Measurements from ENCODE around the gene HNRNPUL1. TPM values are rescaled to one million over a fixed set of nuclear protein-coding genes. Genes with fewer than 3 reads are reported as not detected.

The HNRNPUL1 gene
- total RNA-seq, 4 donors from 2014 or later = 140 to 213 (median 188) TPM

- no peak for DNase-seq (ENCODE audit: low spot score in 2 of 2)
- Histone ChIP-seq H3K9me3 (no peaks in the 10 kb centered on the region), H3K36me3 (peaks cover 31% of the 10 kb centered on the region), H3K4me1 (peaks cover 41% of the 10 kb centered on the region), H3K27me3 (no peaks in the 10 kb centered on the region), H3K4me3 (peak overlapping the region; percentile 83), H3K27ac (peak overlapping the region; percentile 99)
- TF ChIP-seq POLR2A (IDR thresholded peaks at IDR 0.05) (no peak), EP300 (IDR thresholded peaks at IDR 0.05) (no peak), CTCF (IDR thresholded peaks at IDR 0.05) (no peak)
- 17% methylated on average over 17 of the region's 17 CpGs for WGBS
Observed at GRCh38 chr19:41265395-41266153, 1.4 kb downstream of the HNRNPUL1 start.

GRCh38 chr19:41269055-41269454 lies 4.9 kb downstream of the HNRNPUL1 start:
- TF ChIP-seq CTCF (IDR thresholded peaks at IDR 0.05) (no peak), POLR2A (IDR thresholded peaks at IDR 0.05) (no peak), EP300 (IDR thresholded peaks at IDR 0.05) (no peak), POLR2AphosphoS5 (IDR thresholded peaks at IDR 0.05) (no peak)
- Histone ChIP-seq H3K36me3 (peaks cover 66% of the 10 kb centered on the region), H3K9me3 (no peaks in the 10 kb centered on the region), H3K27me3 (no peaks in the 10 kb centered on the region), H3K4me3 (no peak overlapping the region), H3K27ac (no peak overlapping the region), H3K4me1 (peaks cover 28% of the 10 kb centered on the region)
- no peak for DNase-seq (ENCODE audit: low spot score in 2 of 2)
- 89% methylated on average over 2 of the region's 2 CpGs for WGBS

- Histone ChIP-seq H3K4me3 (no peak overlapping the region), H3K27me3 (no peaks in the 10 kb centered on the region), H3K36me3 (peaks cover 71% of the 10 kb centered on the region), H3K4me1 (peaks cover 28% of the 10 kb centered on the region), H3K27ac (no peak overlapping the region), H3K9me3 (no peaks in the 10 kb centered on the region)
- TF ChIP-seq POLR2AphosphoS5 (IDR thresholded peaks at IDR 0.05) = no peak
- TF ChIP-seq POLR2A (IDR thresholded peaks at IDR 0.05) = no peak
- WGBS = 90% methylated on average over 5 of the region's 5 CpGs
- DNase-seq (ENCODE audit: low spot score in 2 of 2) = no peak
Observed at GRCh38 chr19:41269571-41269970, 5.4 kb downstream of the HNRNPUL1 start.

GRCh38 chr19:41273076-41273475 lies 8.9 kb downstream of the HNRNPUL1 start:
- no peak for DNase-seq (ENCODE audit: low spot score in 2 of 2)

GRCh38 chr19:41274802-41275201 lies 10.6 kb downstream of the HNRNPUL1 start:
- H3K9me3 ChIP-seq = no peaks in the 10 kb centered on the region
- no peak for TF ChIP-seq EP300 (IDR thresholded peaks at IDR 0.05)
- no peak for TF ChIP-seq POLR2AphosphoS5 (IDR thresholded peaks at IDR 0.05)
- TF ChIP-seq POLR2A (IDR thresholded peaks at IDR 0.05) = no peak
- TF ChIP-seq CTCF (IDR thresholded peaks at IDR 0.05) = no peak
- WGBS = 89% methylated on average over 5 of the region's 5 CpGs
- H3K4me3 ChIP-seq = no peak overlapping the region
- no peak overlapping the region for H3K27ac ChIP-seq
- H3K36me3 ChIP-seq = peaks cover 100% of the 10 kb centered on the region
- DNase-seq (ENCODE audit: low spot score in 2 of 2) = no peak
- no peaks in the 10 kb centered on the region for H3K4me1 ChIP-seq
- no peaks in the 10 kb centered on the region for H3K27me3 ChIP-seq

More at GRCh38 chr19:41273076-41273475, 8.9 kb downstream of the HNRNPUL1 start:
- Histone ChIP-seq H3K9me3 (no peaks in the 10 kb centered on the region), H3K27ac (no peak overlapping the region), H3K27me3 (no peaks in the 10 kb centered on the region), H3K4me3 (no peak overlapping the region), H3K4me1 (no peaks in the 10 kb centered on the region), H3K36me3 (peaks cover 100% of the 10 kb centered on the region)
- 80% methylated on average over 6 of the region's 6 CpGs for WGBS
- no peak for TF ChIP-seq EP300 (IDR thresholded peaks at IDR 0.05)
- TF ChIP-seq POLR2A (IDR thresholded peaks at IDR 0.05) = no peak
- no peak for TF ChIP-seq POLR2AphosphoS5 (IDR thresholded peaks at IDR 0.05)
- TF ChIP-seq CTCF (IDR thresholded peaks at IDR 0.05) = no peak

Data from suprapubic skin (tissue), 4 donors.